ENCODE results near the gene MINDY4.

The MINDY4 gene

GRCh38 chr7:30927040-30927439 is 155.8 kb downstream of the MINDY4 start:
- Histone ChIP-seq H3K4me1 (ENCODE audit: insufficient read depth, low read length) (no peaks in the 10 kb centered on the region), H2AFZ (ENCODE audit: low read depth, low read length) (no peak overlapping the region), H3K4me3 (ENCODE audit: low read length) (no peak overlapping the region), H3K27me3 (ENCODE audit: insufficient read depth, low read length) (no peaks in the 10 kb centered on the region), H3K9me3 (ENCODE audit: low read length) (peaks cover 3% of the 10 kb centered on the region), H3K36me3 (ENCODE audit: insufficient read depth, low read length) (no peaks in the 10 kb centered on the region)

DNA sequence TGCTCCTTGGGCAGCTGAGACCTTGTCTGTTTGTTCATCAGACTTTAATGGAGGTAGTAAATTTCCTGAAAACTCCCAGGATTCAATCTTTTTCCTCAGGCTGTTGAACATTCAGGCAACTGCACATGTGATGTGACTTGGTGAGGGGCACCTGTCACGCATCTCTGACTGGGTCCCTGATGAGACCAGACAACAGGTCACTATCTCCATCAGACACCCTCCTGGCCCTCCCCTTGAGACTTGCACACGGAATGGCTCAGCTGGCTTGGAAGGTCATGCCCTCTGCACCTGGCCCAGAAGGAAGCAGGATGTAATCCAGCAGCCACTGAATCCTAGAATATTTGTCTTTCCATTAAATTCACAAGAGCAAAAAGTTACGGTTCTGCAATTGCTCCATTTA is 156.3 kb downstream of the MINDY4 start:
- no peaks in the 10 kb centered on the region for H3K27me3 ChIP-seq (ENCODE audit: insufficient read depth, low read length)
- H3K36me3 ChIP-seq (ENCODE audit: insufficient read depth, low read length) = no peaks in the 10 kb centered on the region
- H3K4me3 ChIP-seq (ENCODE audit: low read length) = no peak overlapping the region
- no peak overlapping the region for H2AFZ ChIP-seq (ENCODE audit: low read depth, low read length)
- H3K4me1 ChIP-seq (ENCODE audit: insufficient read depth, low read length) = no peaks in the 10 kb centered on the region
- H3K9me3 ChIP-seq (ENCODE audit: low read length) = peaks cover 3% of the 10 kb centered on the region

GRCh38 chr7:30928254-30928872 is 157.1 kb downstream of the MINDY4 start:
- Histone ChIP-seq H2AFZ (ENCODE audit: low read depth, low read length) (no peak overlapping the region), H3K9me3 (ENCODE audit: low read length) (peaks cover 3% of the 10 kb centered on the region), H3K36me3 (ENCODE audit: insufficient read depth, low read length) (no peaks in the 10 kb centered on the region), H3K4me1 (ENCODE audit: insufficient read depth, low read length) (no peaks in the 10 kb centered on the region), H3K27me3 (ENCODE audit: insufficient read depth, low read length) (no peaks in the 10 kb centered on the region), H3K4me3 (ENCODE audit: low read length) (no peak overlapping the region)

GRCh38 chr7:30929686-30930085 is 158.5 kb downstream of the MINDY4 start:
- Histone ChIP-seq H3K4me3 (ENCODE audit: low read length) (no peak overlapping the region), H3K9me3 (ENCODE audit: low read length) (peaks cover 3% of the 10 kb centered on the region), H3K36me3 (ENCODE audit: insufficient read depth, low read length) (no peaks in the 10 kb centered on the region), H2AFZ (ENCODE audit: low read depth, low read length) (no peak overlapping the region), H3K4me1 (ENCODE audit: insufficient read depth, low read length) (no peaks in the 10 kb centered on the region), H3K27me3 (ENCODE audit: insufficient read depth, low read length) (no peaks in the 10 kb centered on the region)

DNA sequence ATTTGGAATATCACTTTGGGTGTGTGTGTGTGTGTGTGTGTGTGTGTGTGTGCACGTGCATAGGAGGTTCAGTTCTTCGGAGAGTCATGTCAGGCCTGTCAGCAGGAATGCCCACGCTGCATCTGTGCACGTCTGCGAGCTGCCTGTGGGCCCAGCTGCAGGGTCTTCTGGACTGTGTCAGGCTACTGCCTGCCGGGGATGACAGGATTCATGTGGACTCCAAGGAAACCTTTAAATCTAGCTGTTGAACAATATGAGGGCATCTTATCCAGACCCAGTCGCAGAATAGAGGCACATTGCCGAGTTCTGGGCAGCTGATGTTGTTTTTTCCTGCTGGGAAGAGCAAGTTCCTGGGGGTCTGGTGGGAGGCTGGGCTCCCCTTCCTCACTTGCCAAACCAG is 159.4 kb downstream of the MINDY4 start:
- no peaks in the 10 kb centered on the region for H3K27me3 ChIP-seq (ENCODE audit: insufficient read depth, low read length)
- no peaks in the 10 kb centered on the region for H3K4me1 ChIP-seq (ENCODE audit: insufficient read depth, low read length)
- no peak overlapping the region for H2AFZ ChIP-seq (ENCODE audit: low read depth, low read length)
- H3K36me3 ChIP-seq (ENCODE audit: insufficient read depth, low read length) = no peaks in the 10 kb centered on the region
- H3K4me3 ChIP-seq (ENCODE audit: low read length) = no peak overlapping the region
- H3K9me3 ChIP-seq (ENCODE audit: low read length) = peaks cover 3% of the 10 kb centered on the region

DNA sequence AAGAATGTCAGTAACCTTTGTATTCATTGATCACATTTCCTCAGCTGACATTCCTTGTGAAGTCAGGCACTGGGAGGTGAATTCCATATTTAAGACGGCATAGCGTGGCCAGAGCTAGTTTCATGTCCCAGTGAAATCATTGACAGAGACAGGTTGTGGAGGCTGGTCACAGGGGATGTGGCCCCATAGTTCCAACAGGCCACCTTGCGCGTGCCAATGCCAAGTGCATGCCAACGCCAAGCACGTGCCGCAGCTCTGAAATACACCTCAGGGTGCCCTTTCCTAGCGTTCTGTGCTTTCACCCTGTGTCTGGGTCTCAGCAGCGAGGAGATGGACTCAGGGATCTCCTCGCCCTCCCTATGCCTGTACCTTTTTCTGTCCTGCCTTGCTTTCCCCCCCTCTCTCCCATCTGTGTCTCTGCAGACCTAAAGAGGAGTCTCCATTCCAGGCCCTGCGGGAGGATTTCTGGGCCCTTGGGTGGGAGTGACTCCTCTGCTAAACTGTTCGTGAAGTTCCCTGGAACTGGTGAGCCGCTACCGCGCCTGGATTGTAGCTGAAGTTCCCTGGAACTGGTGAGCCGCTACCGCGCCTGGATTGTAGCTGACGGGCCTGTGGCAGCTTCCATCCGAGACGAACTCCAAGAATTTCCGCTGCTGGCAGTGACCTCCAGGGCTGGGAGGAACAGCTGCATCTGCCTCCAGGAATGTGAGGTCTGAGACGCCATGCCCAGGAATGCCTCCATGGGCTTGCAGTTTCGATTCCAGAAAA is 160.1 kb downstream of the MINDY4 start:
- no peaks in the 10 kb centered on the region for H3K36me3 ChIP-seq (ENCODE audit: insufficient read depth, low read length)
- no peaks in the 10 kb centered on the region for H3K27me3 ChIP-seq (ENCODE audit: insufficient read depth, low read length)
- no peaks in the 10 kb centered on the region for H3K4me1 ChIP-seq (ENCODE audit: insufficient read depth, low read length)
- H3K4me3 ChIP-seq (ENCODE audit: low read length) = no peak overlapping the region
- peaks cover 3% of the 10 kb centered on the region for H3K9me3 ChIP-seq (ENCODE audit: low read length)
- no peak overlapping the region for H2AFZ ChIP-seq (ENCODE audit: low read depth, low read length)

- Histone ChIP-seq H3K4me1 (ENCODE audit: insufficient read depth, low read length) (no peaks in the 10 kb centered on the region), H3K36me3 (ENCODE audit: insufficient read depth, low read length) (no peaks in the 10 kb centered on the region), H3K9me3 (ENCODE audit: low read length) (peaks cover 2% of the 10 kb centered on the region), H3K27me3 (ENCODE audit: insufficient read depth, low read length) (no peaks in the 10 kb centered on the region), H3K4me3 (ENCODE audit: low read length) (no peak overlapping the region), H2AFZ (ENCODE audit: low read depth, low read length) (no peak overlapping the region)
Measured at GRCh38 chr7:30931929-30932540, 160.8 kb downstream of the MINDY4 start.

DNA sequence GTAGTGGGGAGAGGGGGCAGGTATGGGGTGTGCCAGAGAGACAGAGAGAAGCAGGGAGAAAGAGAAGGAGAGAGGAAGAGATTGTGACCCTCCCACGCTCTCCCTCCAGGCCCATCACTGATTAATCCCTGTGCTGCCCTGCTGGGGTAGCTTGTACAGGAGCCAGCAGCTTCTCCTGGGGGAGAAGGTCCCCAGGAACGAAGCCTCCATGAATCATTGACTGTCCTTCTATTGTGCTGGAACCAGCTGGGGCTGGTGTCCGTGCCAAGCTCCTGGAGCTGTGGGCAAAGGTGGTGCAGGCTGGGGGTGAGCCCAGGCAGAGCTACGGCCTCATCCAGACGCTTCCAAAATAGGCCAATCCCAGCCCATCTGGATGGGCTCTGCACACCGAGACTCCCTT is 161.3 kb downstream of the MINDY4 start:
- no peaks in the 10 kb centered on the region for H3K36me3 ChIP-seq (ENCODE audit: insufficient read depth, low read length)
- H2AFZ ChIP-seq (ENCODE audit: low read depth, low read length) = no peak overlapping the region
- H3K9me3 ChIP-seq (ENCODE audit: low read length) = no peaks in the 10 kb centered on the region
- no peaks in the 10 kb centered on the region for H3K27me3 ChIP-seq (ENCODE audit: insufficient read depth, low read length)
- H3K4me1 ChIP-seq (ENCODE audit: insufficient read depth, low read length) = no peaks in the 10 kb centered on the region
- H3K4me3 ChIP-seq (ENCODE audit: low read length) = no peak overlapping the region

DNA sequence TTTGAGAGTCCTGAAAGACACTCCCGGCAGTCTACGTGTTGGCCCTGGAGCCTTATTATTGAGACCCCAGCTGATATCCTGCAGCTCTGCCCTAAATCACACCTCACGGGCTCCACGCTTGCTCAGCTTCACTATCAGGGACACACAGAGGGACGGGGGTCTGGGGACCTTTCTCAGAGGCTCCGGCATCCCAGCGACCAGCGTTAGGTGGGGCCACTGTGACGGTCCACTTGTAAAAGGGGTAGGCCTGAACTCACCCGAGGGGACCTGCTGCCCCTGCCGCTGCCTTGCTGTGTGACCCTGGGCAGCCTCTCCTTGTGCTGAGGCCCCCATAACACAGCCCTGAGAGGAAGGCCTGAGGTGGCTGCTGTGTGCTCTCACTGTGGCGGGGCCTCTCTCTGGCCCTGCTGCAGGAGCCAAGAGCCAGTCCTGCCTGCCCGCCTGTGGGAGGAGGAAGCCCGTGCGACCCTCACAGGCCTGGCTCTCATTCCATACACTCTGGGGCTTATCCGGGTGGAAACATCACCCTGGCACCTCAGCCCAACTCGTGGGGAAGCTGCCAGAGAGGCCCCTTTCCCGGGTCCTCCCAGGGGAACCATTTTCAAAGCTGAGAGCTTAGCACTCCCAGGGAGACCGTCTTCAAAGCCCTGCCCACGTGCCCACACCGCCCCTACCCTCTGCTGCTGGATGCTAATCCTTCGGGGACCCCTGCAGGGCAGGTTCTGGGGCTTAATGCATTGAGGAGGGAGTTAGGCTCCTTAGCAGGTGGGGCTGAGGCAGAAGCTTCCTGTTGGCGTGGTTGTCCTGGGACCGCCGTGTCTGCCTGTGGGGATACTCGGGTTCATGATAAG is 162.1 kb downstream of the MINDY4 start:
- H2AFZ ChIP-seq (ENCODE audit: low read depth, low read length) = no peak overlapping the region
- H3K36me3 ChIP-seq (ENCODE audit: insufficient read depth, low read length) = no peaks in the 10 kb centered on the region
- no peaks in the 10 kb centered on the region for H3K4me1 ChIP-seq (ENCODE audit: insufficient read depth, low read length)
- H3K27me3 ChIP-seq (ENCODE audit: insufficient read depth, low read length) = no peaks in the 10 kb centered on the region
- no peaks in the 10 kb centered on the region for H3K9me3 ChIP-seq (ENCODE audit: low read length)
- H3K4me3 ChIP-seq (ENCODE audit: low read length) = no peak overlapping the region

GRCh38 chr7:30934225-30934624 is 163.0 kb downstream of the MINDY4 start:
- H3K27me3 ChIP-seq (ENCODE audit: insufficient read depth, low read length) = no peaks in the 10 kb centered on the region
- H2AFZ ChIP-seq (ENCODE audit: low read depth, low read length) = no peak overlapping the region
- no peaks in the 10 kb centered on the region for H3K36me3 ChIP-seq (ENCODE audit: insufficient read depth, low read length)
- no peaks in the 10 kb centered on the region for H3K9me3 ChIP-seq (ENCODE audit: low read length)
- no peaks in the 10 kb centered on the region for H3K4me1 ChIP-seq (ENCODE audit: insufficient read depth, low read length)
- H3K4me3 ChIP-seq (ENCODE audit: low read length) = no peak overlapping the region

GRCh38 chr7:30934732-30935568 is 163.7 kb downstream of the MINDY4 start:
- H3K4me1 ChIP-seq (ENCODE audit: insufficient read depth, low read length) = no peaks in the 10 kb centered on the region
- no peak overlapping the region for H3K4me3 ChIP-seq (ENCODE audit: low read length)
- no peaks in the 10 kb centered on the region for H3K27me3 ChIP-seq (ENCODE audit: insufficient read depth, low read length)
- H3K36me3 ChIP-seq (ENCODE audit: insufficient read depth, low read length) = no peaks in the 10 kb centered on the region
- H2AFZ ChIP-seq (ENCODE audit: low read depth, low read length) = no peak overlapping the region
- H3K9me3 ChIP-seq (ENCODE audit: low read length) = no peaks in the 10 kb centered on the region

GRCh38 chr7:30935569-30935877 is 164.3 kb downstream of the MINDY4 start:
- Histone ChIP-seq H3K27me3 (ENCODE audit: insufficient read depth, low read length) (no peaks in the 10 kb centered on the region), H3K4me3 (ENCODE audit: low read length) (no peak overlapping the region), H3K4me1 (ENCODE audit: insufficient read depth, low read length) (no peaks in the 10 kb centered on the region), H3K9me3 (ENCODE audit: low read length) (no peaks in the 10 kb centered on the region), H3K36me3 (ENCODE audit: insufficient read depth, low read length) (no peaks in the 10 kb centered on the region), H2AFZ (ENCODE audit: low read depth, low read length) (no peak overlapping the region)
